HAP-1 (cell line): ENCODE measurements around the gene TCF20.

Source experiments
- DNase-seq, 2 experiments: peaks; one replicate each; pipeline ENCODE4 v3.0.0-alpha.2; 2016 to 2020; ENCODE audit warnings: low spot score in 2 of 2
- H3K27me3 ChIP-seq: fragments of 250-450 bp; sonication (Bioruptor Pico); 2 replicates; pipeline ENCODE4 v1.5.1; 2020; ENCODE audit warnings: low read depth, mild to moderate bottlenecking, moderate library complexity
- H3K36me3 ChIP-seq: fragments of 250-450 bp; sonication (Bioruptor Pico); replicated peaks from 2 replicates; pipeline ENCODE4 v1.5.1; 2020; ENCODE audit warnings: mild to moderate bottlenecking
- H3K4me1 ChIP-seq: fragments of 250-450 bp; sonication (Bioruptor Pico); 2 replicates; pipeline ENCODE4 v1.5.1; 2020; ENCODE audit warnings: mild to moderate bottlenecking
- H3K4me3 ChIP-seq: fragments of 250-450 bp; sonication (Bioruptor Pico); 2 replicates; pipeline ENCODE4 v1.5.1; 2020; ENCODE audit warnings: mild to moderate bottlenecking, moderate library complexity
- H3K9me3 ChIP-seq: fragments of 250-450 bp; sonication (Bioruptor Pico); 2 replicates; pipeline ENCODE4 v1.5.1; 2020; ENCODE audit warnings: mild to moderate bottlenecking, moderate library complexity
- in situ Hi-C: fragments of 300-500 bp; cut with MboI; formaldehyde crosslinking; loops from 3 replicates; pipeline ENCODE4 v1.14.3; 2020; ENCODE audit warnings: low sequenced_read_pairs, inconsistent platforms, mixed read lengths

TCF20 gene

GRCh38 chr22:42294034-42294985, 23.9 kb upstream of the TCF20 start:
- Histone ChIP-seq H3K27me3 (no peaks in the 10 kb centered on the region), H3K9me3 (no peaks in the 10 kb centered on the region), H3K4me1 (no peaks in the 10 kb centered on the region), H3K36me3 (no peaks in the 10 kb centered on the region), H3K4me3 (no peak overlapping the region)
- DNase-seq = peak in 1 of 2 experiments; percentile 64
- in situ Hi-C loops = no loop called here

- H3K4me3 ChIP-seq = no peak overlapping the region
- H3K36me3 ChIP-seq = no peaks in the 10 kb centered on the region
- H3K9me3 ChIP-seq = no peaks in the 10 kb centered on the region
- no peak for DNase-seq
- no peaks in the 10 kb centered on the region for H3K27me3 ChIP-seq
- in situ Hi-C loops = no loop called here
- H3K4me1 ChIP-seq = no peaks in the 10 kb centered on the region
Observed at GRCh38 chr22:42292732-42293520, 22.5 kb upstream of the TCF20 start.

GRCh38 chr22:42291287-42291686, 20.8 kb upstream of the TCF20 start:
- Histone ChIP-seq H3K4me1 (no peaks in the 10 kb centered on the region), H3K27me3 (no peaks in the 10 kb centered on the region), H3K9me3 (no peaks in the 10 kb centered on the region), H3K4me3 (no peak overlapping the region), H3K36me3 (no peaks in the 10 kb centered on the region)
- DNase-seq = no peak
- in situ Hi-C loops = no loop called here

- H3K27me3 ChIP-seq = no peaks in the 10 kb centered on the region
- no peak overlapping the region for H3K4me3 ChIP-seq
- no peaks in the 10 kb centered on the region for H3K36me3 ChIP-seq
- in situ Hi-C loops = no loop called here
- no peaks in the 10 kb centered on the region for H3K9me3 ChIP-seq
- no peaks in the 10 kb centered on the region for H3K4me1 ChIP-seq
- DNase-seq = no peak
Observed at GRCh38 chr22:42289671-42290541, 19.5 kb upstream of the TCF20 start.

- in situ Hi-C loops = no loop called here
Observed at GRCh38 chr22:42288791-42289190, 18.3 kb upstream of the TCF20 start.

GRCh38 chr22:42287174-42287890, 16.9 kb upstream of the TCF20 start:
- no peaks in the 10 kb centered on the region for H3K9me3 ChIP-seq
- H3K4me1 ChIP-seq = peaks cover 8% of the 10 kb centered on the region
- H3K4me3 ChIP-seq = no peak overlapping the region
- H3K27me3 ChIP-seq = no peaks in the 10 kb centered on the region
- no peaks in the 10 kb centered on the region for H3K36me3 ChIP-seq
- in situ Hi-C loops = no loop called here
- DNase-seq = no peak

More at GRCh38 chr22:42288791-42289190, 18.3 kb upstream of the TCF20 start:
- no peaks in the 10 kb centered on the region for H3K4me1 ChIP-seq
- H3K27me3 ChIP-seq = no peaks in the 10 kb centered on the region
- no peaks in the 10 kb centered on the region for H3K9me3 ChIP-seq
- H3K36me3 ChIP-seq = no peaks in the 10 kb centered on the region
- DNase-seq = no peak
- H3K4me3 ChIP-seq = no peak overlapping the region

- in situ Hi-C loops = no loop called here
- no peaks in the 10 kb centered on the region for H3K27me3 ChIP-seq
- H3K4me3 ChIP-seq = no peak overlapping the region
- no peaks in the 10 kb centered on the region for H3K9me3 ChIP-seq
- DNase-seq = no peak
- H3K4me1 ChIP-seq = peaks cover 8% of the 10 kb centered on the region
- H3K36me3 ChIP-seq = no peaks in the 10 kb centered on the region
Observed at GRCh38 chr22:42286205-42286604, 15.8 kb upstream of the TCF20 start.

- Histone ChIP-seq H3K9me3 (no peaks in the 10 kb centered on the region), H3K4me3 (no peak overlapping the region), H3K27me3 (no peaks in the 10 kb centered on the region), H3K36me3 (no peaks in the 10 kb centered on the region), H3K4me1 (peaks cover 8% of the 10 kb centered on the region)
- in situ Hi-C loops = no loop called here
- DNase-seq = no peak
Observed at GRCh38 chr22:42285604-42286003, 15.2 kb upstream of the TCF20 start.

- in situ Hi-C loops = no loop called here
- Histone ChIP-seq H3K9me3 (no peaks in the 10 kb centered on the region), H3K4me1 (peaks cover 8% of the 10 kb centered on the region), H3K36me3 (no peaks in the 10 kb centered on the region), H3K4me3 (no peak overlapping the region), H3K27me3 (no peaks in the 10 kb centered on the region)
- DNase-seq = no peak
Observed at GRCh38 chr22:42284643-42285181, 14.3 kb upstream of the TCF20 start.

- no peaks in the 10 kb centered on the region for H3K27me3 ChIP-seq
- H3K36me3 ChIP-seq = no peaks in the 10 kb centered on the region
- no peak overlapping the region for H3K4me3 ChIP-seq
- H3K4me1 ChIP-seq = peaks cover 8% of the 10 kb centered on the region
- in situ Hi-C loops = no loop called here
- no peak for DNase-seq
- H3K9me3 ChIP-seq = no peaks in the 10 kb centered on the region
Observed at GRCh38 chr22:42284202-42284591, 13.7 kb upstream of the TCF20 start.

- in situ Hi-C loops = no loop called here
- peak in 1 of 2 experiments; percentile 43 for DNase-seq
- H3K9me3 ChIP-seq = no peaks in the 10 kb centered on the region
- no peak overlapping the region for H3K4me3 ChIP-seq
- no peaks in the 10 kb centered on the region for H3K36me3 ChIP-seq
- H3K27me3 ChIP-seq = no peaks in the 10 kb centered on the region
- H3K4me1 ChIP-seq = peaks cover 8% of the 10 kb centered on the region
Observed at GRCh38 chr22:42283278-42284201, 13.1 kb upstream of the TCF20 start.

- no peaks in the 10 kb centered on the region for H3K27me3 ChIP-seq
- in situ Hi-C loops = no loop called here
- no peaks in the 10 kb centered on the region for H3K9me3 ChIP-seq
- H3K4me3 ChIP-seq = no peak overlapping the region
- DNase-seq = peak; percentile 53 to 62
- peaks cover 8% of the 10 kb centered on the region for H3K4me1 ChIP-seq
- no peaks in the 10 kb centered on the region for H3K36me3 ChIP-seq
Observed at GRCh38 chr22:42282943-42283277, 12.5 kb upstream of the TCF20 start.
